ENCODE measurements around the gene DUSP5.

GRCh38 chr10:110505130-110505770 is 7.5 kb downstream of the DUSP5 start:
- no peak for TF ChIP-seq ESRRA (IDR thresholded peaks at IDR 0.05; ENCODE audit: borderline replicate concordance, low read length)
- no peak for TF ChIP-seq REST (IDR thresholded peaks at IDR 0.05)

Data from A549 (cell line).